K562 (cell line): Measurements from ENCODE around the gene ACTR1B. TPM values are rescaled to one million over a fixed set of nuclear protein-coding genes. Genes with fewer than 3 reads are reported as not detected.

ENCODE experiments used
- ATAC-seq: fragments of 200-7000 bp; cut with Tn5 transposase; 3 replicates; pipeline ENCODE4 v1.9.1; 2020; ENCODE audit warnings: moderate library complexity
- BruUV-seq: library from RNA; stranded (reverse); fragments of 400-500 nt; replicated peaks from 2 replicates; lab custom pipeline; 2021; lab: Mats Ljungman, UMichigan
- CTCF ChIA-PET: fragments of 300-600 bp; formaldehyde crosslinking; extraction: SDS; loops from one replicate; lab custom pipeline; 2021; ENCODE audit warnings: low intra/inter-chr PET ratio; lab: Yijun Ruan, JAX
- POLR2A ChIA-PET: fragments of 300-600, 350-650 bp; sonication (Branson Sonifier 250); formaldehyde crosslinking; extraction: SDS; loops from one replicate; lab custom pipeline; 2021; ENCODE audit warnings: antibody characterized with exemption, inconsistent platforms; lab: Yijun Ruan, JAX
- DNase-seq, 4 experiments: peaks; one replicate each; pipeline versions ENCODE4 v3.0.0 to v3.0.0-alpha.2; 2011 to 2018; ENCODE audit warnings: low spot score in 3 of 4, mixed read lengths in 3 of 4; ENCODE audit errors: extremely low read depth in 1 of 4
- FAIRE-seq: peaks from 2 replicates; lab custom pipeline; 2011; peaks lifted over from hg19 to GRCh38; lab: Jason Lieb, UNC
- H2AFZ ChIP-seq: 2 replicates; pipeline ENCODE4 v1.6.0; 2011; ENCODE audit warnings: low read depth, low read length, control low read depth, inconsistent platforms
- H3K27ac ChIP-seq: fragments of 200-600 bp; 3 replicates; pipeline ENCODE4 v1.8.0; 2011; ENCODE audit warnings: low read depth, mild to moderate bottlenecking, control low read depth, inconsistent platforms, low read length, moderate library complexity, mixed read lengths; ENCODE audit errors: extremely low read depth
- H3K27me3 ChIP-seq, 2 experiments: fragments of 300-600 bp in 1 of 2; 2 replicates in 1 of 2; 3 replicates in 1 of 2; pipeline versions ENCODE4 v1.6.0 to v1.8.0; 2011; ENCODE audit warnings: inconsistent platforms in 2 of 2, low read length in 2 of 2, mild to moderate bottlenecking in 1 of 2, mixed read lengths in 1 of 2, moderate library complexity in 1 of 2; ENCODE audit not compliant: control insufficient read depth in 2 of 2, insufficient read depth in 2 of 2
- H3K36me3 ChIP-seq: fragments of 300-600 bp; 3 replicates; pipeline ENCODE4 v1.8.0; 2011; ENCODE audit warnings: mild to moderate bottlenecking, low read length, inconsistent platforms; ENCODE audit not compliant: control insufficient read depth, insufficient read depth
- H3K4me1 ChIP-seq, 2 experiments: fragments of 200-600 bp in 1 of 2; replicated peaks in 1 of 2; 2 replicates in 1 of 2; 3 replicates in 1 of 2; pipeline versions ENCODE4 v1.5.1 to v1.8.0; 2011; ENCODE audit warnings: inconsistent platforms in 2 of 2, low read length in 2 of 2, mild to moderate bottlenecking in 1 of 2, mixed read lengths in 1 of 2, moderate library complexity in 1 of 2; ENCODE audit not compliant: control insufficient read depth in 2 of 2, insufficient read depth in 2 of 2
- H3K4me2 ChIP-seq: 2 replicates; pipeline ENCODE4 v1.6.1; 2011; ENCODE audit warnings: low read length, control low read depth, inconsistent platforms, mixed read lengths; ENCODE audit not compliant: insufficient read depth
- H3K4me3 ChIP-seq: fragments of 200-600 bp; sonication (generic), shearing (Covaris generic); 2 replicates; pipeline ENCODE4 v1.5.1; 2016; ENCODE audit warnings: control low read depth, inconsistent platforms
- H3K79me2 ChIP-seq: fragments of 200-600 bp; 3 replicates; pipeline ENCODE4 v1.8.0; 2011; ENCODE audit warnings: low read length, inconsistent platforms; ENCODE audit not compliant: control insufficient read depth, insufficient read depth
- H3K9ac ChIP-seq, 2 experiments: 2 replicates each; pipeline versions ENCODE4 v1.6.0 to v1.6.1; 2011; ENCODE audit warnings: low read depth in 2 of 2, low read length in 2 of 2, control low read depth in 1 of 2, inconsistent platforms in 1 of 2, mild to moderate bottlenecking in 1 of 2, mixed read lengths in 1 of 2; ENCODE audit not compliant: insufficient read depth in 1 of 2
- H3K9me1 ChIP-seq: one replicate; pipeline ENCODE4 v1.6.0; 2011; ENCODE audit warnings: inconsistent platforms, mild to moderate bottlenecking, low read length, moderate library complexity; ENCODE audit not compliant: control insufficient read depth, insufficient read depth
- H3K9me3 ChIP-seq: replicated peaks from 2 replicates; pipeline ENCODE4 v1.5.1; 2011; ENCODE audit warnings: low read depth, low read length, inconsistent platforms; ENCODE audit not compliant: control insufficient read depth, insufficient read depth
- H4K20me1 ChIP-seq: replicated peaks from 2 replicates; pipeline ENCODE4 v1.6.1; 2011; ENCODE audit warnings: low read length, inconsistent platforms, mixed read lengths; ENCODE audit not compliant: control insufficient read depth, insufficient read depth
- ARHGAP35 ChIP-seq: fragments of 450-650 bp; IDR thresholded peaks from 2 replicates; pipeline ENCODE4 v1.6.1; 2018; ENCODE audit not compliant: partially characterized antibody
- LCOR ChIP-seq: sonication (generic); formaldehyde crosslinking; IDR thresholded peaks from 2 replicates; pipeline ENCODE4 v1.8.0; 2022; ENCODE audit warnings: mild to moderate bottlenecking, missing genetic modification reagents
- MED1 ChIP-seq: sonication (generic); formaldehyde crosslinking; IDR thresholded peaks from 2 replicates; pipeline ENCODE4 v1.8.1; 2023; ENCODE audit warnings: missing genetic modification reagents, borderline replicate concordance
- NCOA6 ChIP-seq: fragments of 450-650 bp; IDR thresholded peaks from 2 replicates; pipeline ENCODE4 v1.6.1; 2017; ENCODE audit warnings: mild to moderate bottlenecking
- SMAD3 ChIP-seq: fragments of 450-650 bp; formaldehyde crosslinking; conservative IDR thresholded peaks from 2 replicates; pipeline ENCODE4 v1.4.0; 2020; ENCODE audit warnings: mild to moderate bottlenecking
- ZBTB1 ChIP-seq: sonication (generic); formaldehyde crosslinking; IDR thresholded peaks from 2 replicates; pipeline ENCODE4 v1.8.1; 2023; ENCODE audit warnings: missing genetic modification reagents, low read depth, mild to moderate bottlenecking, borderline replicate concordance
- ZNF324 ChIP-seq: fragments of 250-450 bp; sonication (Bioruptor Pico); IDR thresholded peaks from 2 replicates; pipeline ENCODE4 v1.4.0; 2020; ENCODE audit warnings: mild to moderate bottlenecking
- ZNF696 ChIP-seq: fragments of 250-450 bp; sonication (Bioruptor Pico); conservative IDR thresholded peaks from 2 replicates; pipeline ENCODE4 v1.4.0; 2020; ENCODE audit warnings: mild to moderate bottlenecking, moderate library complexity
- WGBS: fragments of 100-300 bp; shearing (Covaris generic); methylation state at CpG from one replicate; pipeline ENCODE4 v1.1.6; 2016; ENCODE audit warnings: low coverage, mixed read lengths; ENCODE audit not compliant: insufficient coverage; ENCODE audit errors: missing lambda C conversion rate; 5-methylcytosine and 5-hydroxymethylcytosine counted together
- in situ Hi-C: fragments of 300-500 bp; cut with MboI; formaldehyde crosslinking; loops from 4 replicates; pipeline ENCODE4 v1.15.0; 2018; ENCODE audit warnings: inconsistent platforms, mixed read lengths
- intact Hi-C: fragments of 100-400 bp; cut with micrococcal nuclease; formaldehyde crosslinking; loops from 2 replicates; pipeline ENCODE4 v1.14.2; 2022
- polyA plus RNA-seq, 8 experiments: library from polyadenylated mRNA; depleted of rRNA in 4 of 8; stranded (reverse) in 5 of 8; unstranded in 3 of 8; fragments of >200 nt; fragmentation: Nextera tagmentation in 2 of 8; fragmentation: Illumina TruSeq in 1 of 8; extraction: Ambion mirVana in 2 of 8; extraction: Trizol in 1 of 8; gene quantifications; 2 replicates each; pipeline versions ENCODE4 v1.2.1 to v1.2.3, GENCODE V29; 2011 to 2014; ENCODE audit warnings: inconsistent platforms in 1 of 8, missing spikeins in 1 of 8
- total RNA-seq, 7 experiments: library from RNA; depleted of rRNA in 6 of 7; stranded (reverse); fragments of >200 nt in 6 of 7; fragmentation: Illumina TruSeq in 2 of 7; extraction: Trizol in 2 of 7; gene quantifications; 2 replicates each; pipeline versions ENCODE4 v1.2.1 to v1.2.3, GENCODE V29; 2011 to 2021; ENCODE audit warnings: low replicate concordance in 1 of 7

ACTR1B gene
- total and polyA plus RNA-seq, 9 of the 15 experiments (the other 6 are each of a cell fraction or from before 2014, with no cell fraction given) = 0.49 to 42.3 (median 22.5) TPM

DNA sequence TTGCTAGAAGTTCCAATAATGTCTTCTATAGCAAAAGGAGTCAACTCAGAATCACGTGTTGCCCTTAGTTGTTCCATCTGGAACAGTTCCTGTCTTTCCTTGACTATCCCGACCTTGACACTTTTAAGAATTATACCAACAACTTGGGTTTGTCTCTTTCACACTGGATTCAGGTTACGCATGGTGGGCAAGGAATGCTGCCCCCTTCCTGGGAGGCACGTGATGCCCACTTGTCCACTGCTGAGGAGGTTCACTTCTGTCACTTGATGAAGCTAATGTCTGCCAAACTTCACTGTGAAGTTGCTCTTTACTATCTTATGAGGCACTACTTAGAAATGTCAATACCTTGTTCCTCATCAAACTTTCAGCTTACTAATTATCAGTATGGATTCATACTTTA lies 12.7 kb downstream of the ACTR1B start:
- H3K36me3 ChIP-seq = peaks cover 42% of the 10 kb centered on the region
- WGBS = 90% methylated on average over 4 of the region's 4 CpGs
- H3K4me1 ChIP-seq = peaks cover 2 to 13% of the 10 kb centered on the region in 2 experiments
- FAIRE-seq (no peak), DNase-seq (no peak), ATAC-seq (no peak)
- POLR2A ChIA-PET = interaction anchor here (1.3 to 11.8 kb wide), 3 partner anchors 9 to 28 kb away, joined by 4 to 135 read pairs (median 19); partner anchors contain the start of gene ACTR1B
- 0 out of 2 replicates have a peak, but pooled peaks cover 4% of the 10 kb centered on the region for H4K20me1 ChIP-seq
- H2AFZ ChIP-seq = no peak overlapping the region
- H3K79me2 ChIP-seq = peaks cover 20% of the 10 kb centered on the region
- in situ Hi-C loops = no loop called here
- no peak overlapping the region for H3K27ac ChIP-seq
- no peaks in the 10 kb centered on the region for H3K27me3 ChIP-seq
- H3K4me3 ChIP-seq = no peak overlapping the region
- TF ChIP-seq ZBTB1 (CRISPR knock-in tag) = no peak
- TF ChIP-seq, all 486 proteins: peak for 0
- intact Hi-C loops = no loop called here
- H3K9me1 ChIP-seq = no peaks in the 10 kb centered on the region
- H3K9ac ChIP-seq = no peak overlapping the region
- no TSS peak for BruUV-seq
- no peaks in the 10 kb centered on the region for H3K9me3 ChIP-seq
- CTCF ChIA-PET = no interaction called here
- H3K4me2 ChIP-seq = no peak overlapping the region

DNA sequence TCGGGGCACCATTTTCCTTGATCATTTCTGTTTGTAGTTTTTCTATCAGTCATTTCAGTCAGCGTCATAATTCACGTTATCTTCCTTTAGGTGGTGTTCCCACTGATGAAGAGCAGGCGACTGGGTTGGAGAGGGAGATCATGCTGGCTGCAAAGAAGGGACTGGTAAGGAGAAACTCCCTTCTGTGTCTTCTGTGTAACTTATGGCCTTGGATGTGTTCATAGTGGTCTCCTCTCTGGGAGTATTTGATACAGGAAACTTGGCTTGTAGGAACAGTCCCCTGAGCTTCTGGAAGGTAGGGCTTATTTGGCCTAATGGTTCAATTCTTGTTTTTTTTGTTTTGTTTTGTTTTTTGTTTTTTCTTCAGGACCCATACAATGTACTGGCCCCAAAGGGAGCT lies 16.9 kb downstream of the ACTR1B start:
- in situ Hi-C loops = no loop called here
- no peak for ATAC-seq
- H2AFZ ChIP-seq = no peak overlapping the region
- TF ChIP-seq ARHGAP35 = no peak
- no peak for TF ChIP-seq SMAD3 (CRISPR knock-in tag)
- no peak for TF ChIP-seq ZNF696 (CRISPR knock-in tag)
- no peak for TF ChIP-seq ZNF324 (CRISPR knock-in tag)
- no peak for TF ChIP-seq NCOA6
- no peak for TF ChIP-seq MED1
- TF ChIP-seq LCOR = no peak

More for the DNA sequence above, 16.9 kb downstream of the ACTR1B start:
- peak overlapping the region; percentile 81 for H3K4me3 ChIP-seq
- 0 out of 2 replicates have a peak, but pooled peaks cover 4% of the 10 kb centered on the region for H4K20me1 ChIP-seq
- H3K4me1 ChIP-seq = peaks cover 13 to 19% of the 10 kb centered on the region in 2 experiments
- peaks cover 40% of the 10 kb centered on the region for H3K36me3 ChIP-seq
- FAIRE-seq = no peak
- POLR2A ChIA-PET = interaction anchor here (0.6 to 11.8 kb wide), 4 partner anchors 8 to 24 kb away, joined by 4 to 135 read pairs (median 22); partner anchors contain the start of gene ACTR1B
- H3K9me3 ChIP-seq = no peaks in the 10 kb centered on the region
- CTCF ChIA-PET = no interaction called here
- peak overlapping the region; percentile 92 to 100; a peak in 3 of 4 replicates for H3K9ac ChIP-seq
- no peaks in the 10 kb centered on the region for H3K27me3 ChIP-seq
- peaks cover 32% of the 10 kb centered on the region for H3K79me2 ChIP-seq
- intact Hi-C loops = loop anchor here (10.0 kb wide), 1 partner anchor 52 kb away; no protein-coding TSS in a partner anchor
- H3K27ac ChIP-seq = peak overlapping the region; percentile 92
- peak in 2 of 4 experiments; percentile 3 to 13 for DNase-seq
- WGBS = 3% methylated on average over 4 of the region's 4 CpGs
- H3K4me2 ChIP-seq = peak overlapping the region; percentile 86
- no TSS peak for BruUV-seq
- H3K9me1 ChIP-seq = no peaks in the 10 kb centered on the region
